Mesendoderm (in vitro differentiated cells): ENCODE data around the gene CABLES1.

Experiments used
- DNase-seq: peaks from one replicate; pipeline ENCODE4 v3.0.0; 2013
- H2AK5ac ChIP-seq: 2 replicates; pipeline ENCODE4 v1.6.1; 2013; ENCODE audit warnings: low read length, inconsistent platforms
- H2BK120ac ChIP-seq: 2 replicates; pipeline ENCODE4 v1.6.1; 2013; ENCODE audit warnings: low read depth, mild to moderate bottlenecking, low read length, moderate library complexity, mixed read lengths
- H2BK15ac ChIP-seq: replicated peaks from 2 replicates; pipeline ENCODE4 v1.6.1; 2013; ENCODE audit warnings: low read depth, mild to moderate bottlenecking, moderate library complexity
- H2BK5ac ChIP-seq: 2 replicates; pipeline ENCODE4 v1.6.1; 2013; ENCODE audit warnings: low read length, inconsistent platforms
- H3K18ac ChIP-seq: 2 replicates; pipeline ENCODE4 v1.6.1; 2013; ENCODE audit warnings: mild to moderate bottlenecking, low read length, mixed read lengths
- H3K23ac ChIP-seq: one replicate; pipeline ENCODE4 v1.6.1; 2013; ENCODE audit warnings: low read length
- H3K27ac ChIP-seq: 2 replicates; pipeline ENCODE4 v1.5.1; 2013; ENCODE audit warnings: low read depth, mild to moderate bottlenecking, inconsistent platforms, low read length, moderate library complexity
- H3K27me3 ChIP-seq: 2 replicates; pipeline ENCODE4 v1.6.1; 2013; ENCODE audit warnings: low read length, control low read depth, mild to moderate bottlenecking, inconsistent platforms; ENCODE audit not compliant: insufficient read depth, poor library complexity
- H3K36me3 ChIP-seq: 2 replicates; pipeline ENCODE4 v1.6.1; 2013; ENCODE audit warnings: low read length, inconsistent platforms; ENCODE audit not compliant: control insufficient read depth, insufficient read depth
- H3K4ac ChIP-seq: one replicate; pipeline ENCODE4 v1.6.1; 2013; ENCODE audit warnings: low read depth, mild to moderate bottlenecking, low read length, moderate library complexity
- H3K4me1 ChIP-seq: 2 replicates; pipeline ENCODE4 v1.6.1; 2013; ENCODE audit warnings: low read depth, low read length, inconsistent platforms; ENCODE audit not compliant: control insufficient read depth
- H3K4me2 ChIP-seq: 2 replicates; pipeline ENCODE4 v1.6.1; 2013; ENCODE audit warnings: low read length
- H3K4me3 ChIP-seq: 2 replicates; pipeline ENCODE4 v1.5.1; 2013; ENCODE audit warnings: mild to moderate bottlenecking, low read length
- H3K56ac ChIP-seq: one replicate; pipeline ENCODE4 v1.6.1; 2013; ENCODE audit warnings: low read length
- H3K79me1 ChIP-seq: 2 replicates; pipeline ENCODE4 v1.6.1; 2013; ENCODE audit warnings: low read length, inconsistent platforms
- H3K79me2 ChIP-seq: 2 replicates; pipeline ENCODE4 v1.6.1; 2013; ENCODE audit warnings: mild to moderate bottlenecking, low read length; ENCODE audit not compliant: control insufficient read depth, insufficient read depth
- H3K9ac ChIP-seq: 2 replicates; pipeline ENCODE4 v1.6.1; 2013; ENCODE audit warnings: low read length, inconsistent platforms
- H4K5ac ChIP-seq: one replicate; pipeline ENCODE4 v1.6.1; 2013; ENCODE audit warnings: low read length
- H4K8ac ChIP-seq: one replicate; pipeline ENCODE4 v1.6.1; 2013; ENCODE audit warnings: low read depth, mild to moderate bottlenecking, control low read depth, low read length, moderate library complexity
- whole genome bisulfite sequencing: extraction: QIAGEN DNeasy Blood & Tissue Kit; methylation state at CpG from one replicate; pipeline ENCODE4 v1.1.7; 2013; ENCODE audit warnings: low lambda C conversion rate, missing lambda C conversion rate; ENCODE audit not compliant: insufficient coverage; ENCODE audit errors: extremely low coverage; 5-methylcytosine and 5-hydroxymethylcytosine counted together

CABLES1 gene

GRCh38 chr18:23291456-23292205 is 156.3 kb downstream of the CABLES1 start:
- Histone ChIP-seq H3K27ac (no peak overlapping the region), H4K5ac (no peak overlapping the region), H3K4me3 (no peak overlapping the region), H4K8ac (no peak overlapping the region), H3K9ac (no peak overlapping the region), H3K4ac (peak overlapping the region; percentile 57), H2BK120ac (no peak overlapping the region), H2BK15ac (no peak overlapping the region), H3K56ac (peak overlapping the region; percentile 81), H3K18ac (peak overlapping the region; percentile 15), H3K79me2 (no peaks in the 10 kb centered on the region), H3K36me3 (no peaks in the 10 kb centered on the region), H3K4me2 (no peak overlapping the region), H2AK5ac (peak overlapping the region; percentile 40), H3K4me1 (peaks cover 7% of the 10 kb centered on the region), H3K23ac (no peak overlapping the region), H2BK5ac (peak overlapping the region; percentile 12), H3K27me3 (no peaks in the 10 kb centered on the region), H3K79me1 (no peaks in the 10 kb centered on the region)
- no CpG with 5 or more reads among the region's 4 CpGs for WGBS
- DNase-seq = no peak

DNA sequence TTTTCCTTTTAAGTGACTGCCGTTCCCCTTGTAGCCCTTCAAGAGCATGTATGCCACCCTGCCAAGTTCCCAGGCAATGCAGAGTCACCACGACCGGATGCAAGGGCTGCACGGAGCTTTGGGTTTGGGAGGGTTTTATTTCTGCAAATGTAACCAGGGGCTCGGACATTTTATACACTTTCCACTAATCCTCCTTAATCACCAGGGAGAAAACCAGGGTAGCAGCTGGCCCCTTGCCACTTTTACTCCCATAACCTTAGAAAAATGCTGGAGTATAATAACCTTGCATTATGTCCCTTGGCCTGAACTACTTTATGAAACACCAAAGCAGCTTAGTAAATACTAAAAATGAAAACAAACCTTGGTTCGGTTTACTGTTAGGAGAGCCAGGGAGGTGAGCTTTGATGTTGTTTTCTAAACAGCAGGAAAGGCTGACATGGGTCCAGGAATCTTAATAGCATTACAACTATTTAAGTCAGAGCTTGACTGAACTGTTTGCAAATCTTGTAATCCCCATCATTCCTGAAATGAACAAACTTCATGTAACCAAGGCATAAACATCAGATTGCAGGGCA is 165.0 kb downstream of the CABLES1 start:
- Histone ChIP-seq H3K18ac (no peak overlapping the region), H3K79me2 (no peaks in the 10 kb centered on the region), H3K4ac (no peak overlapping the region), H4K8ac (no peak overlapping the region), H2AK5ac (no peak overlapping the region), H2BK15ac (no peak overlapping the region), H3K27me3 (no peaks in the 10 kb centered on the region), H3K4me2 (no peak overlapping the region), H3K27ac (no peak overlapping the region), H2BK5ac (no peak overlapping the region), H3K4me3 (no peak overlapping the region), H3K23ac (no peak overlapping the region), H4K5ac (no peak overlapping the region), H2BK120ac (no peak overlapping the region), H3K4me1 (no peaks in the 10 kb centered on the region), H3K79me1 (no peaks in the 10 kb centered on the region), H3K56ac (no peak overlapping the region), H3K9ac (no peak overlapping the region), H3K36me3 (no peaks in the 10 kb centered on the region)
- DNase-seq = no peak
- WGBS = no CpG with 5 or more reads among the region's 6 CpGs

DNA sequence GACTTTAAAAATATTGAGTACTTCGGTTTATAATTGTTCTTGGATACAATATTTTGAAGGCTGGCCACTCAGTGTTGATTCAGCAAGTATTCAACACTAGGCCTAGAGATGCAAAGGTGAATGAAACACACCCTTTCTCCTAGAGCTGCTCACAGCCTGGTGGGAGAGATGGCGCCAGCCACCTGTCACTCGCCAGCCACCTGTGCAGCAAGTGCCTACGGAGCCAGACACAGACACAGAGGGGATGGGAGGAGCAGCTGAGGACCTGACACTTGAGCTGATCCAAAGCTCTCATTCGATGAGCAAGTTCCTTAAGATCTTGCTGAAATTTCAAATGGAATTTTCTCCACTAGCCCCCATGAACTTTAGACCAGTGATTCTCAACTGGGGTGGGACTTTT is 166.7 kb downstream of the CABLES1 start:
- no peaks in the 10 kb centered on the region for H3K79me2 ChIP-seq
- no peaks in the 10 kb centered on the region for H3K4me1 ChIP-seq
- H3K18ac ChIP-seq = no peak overlapping the region
- H2AK5ac ChIP-seq = no peak overlapping the region
- no peak overlapping the region for H4K8ac ChIP-seq
- WGBS = no CpG with 5 or more reads among the region's 5 CpGs
- no peaks in the 10 kb centered on the region for H3K27me3 ChIP-seq
- no peak overlapping the region for H2BK120ac ChIP-seq
- no peak overlapping the region for H2BK15ac ChIP-seq
- no peak for DNase-seq
- H3K79me1 ChIP-seq = no peaks in the 10 kb centered on the region
- no peak overlapping the region for H3K9ac ChIP-seq
- H3K4ac ChIP-seq = no peak overlapping the region
- no peak overlapping the region for H3K56ac ChIP-seq
- H3K36me3 ChIP-seq = no peaks in the 10 kb centered on the region
- H3K23ac ChIP-seq = no peak overlapping the region
- no peak overlapping the region for H4K5ac ChIP-seq
- no peak overlapping the region for H3K27ac ChIP-seq
- no peak overlapping the region for H3K4me3 ChIP-seq
- H2BK5ac ChIP-seq = no peak overlapping the region
- H3K4me2 ChIP-seq = no peak overlapping the region

- no peak overlapping the region for H4K8ac ChIP-seq
- H3K4me3 ChIP-seq = no peak overlapping the region
- no peaks in the 10 kb centered on the region for H3K79me1 ChIP-seq
- H3K4me2 ChIP-seq = no peak overlapping the region
- H3K27me3 ChIP-seq = no peaks in the 10 kb centered on the region
- no peak overlapping the region for H2BK15ac ChIP-seq
- H3K9ac ChIP-seq = no peak overlapping the region
- no peak for DNase-seq
- no CpG with 5 or more reads among the region's 3 CpGs for WGBS
- H3K27ac ChIP-seq = no peak overlapping the region
- no peaks in the 10 kb centered on the region for H3K79me2 ChIP-seq
- no peaks in the 10 kb centered on the region for H3K36me3 ChIP-seq
- H3K4ac ChIP-seq = no peak overlapping the region
- H3K23ac ChIP-seq = no peak overlapping the region
- no peak overlapping the region for H2BK120ac ChIP-seq
- H4K5ac ChIP-seq = no peak overlapping the region
- H3K56ac ChIP-seq = no peak overlapping the region
- H3K4me1 ChIP-seq = no peaks in the 10 kb centered on the region
- no peak overlapping the region for H3K18ac ChIP-seq
- no peak overlapping the region for H2AK5ac ChIP-seq
- H2BK5ac ChIP-seq = no peak overlapping the region
Observed at GRCh38 chr18:23302511-23302850, 167.2 kb downstream of the CABLES1 start.

DNA sequence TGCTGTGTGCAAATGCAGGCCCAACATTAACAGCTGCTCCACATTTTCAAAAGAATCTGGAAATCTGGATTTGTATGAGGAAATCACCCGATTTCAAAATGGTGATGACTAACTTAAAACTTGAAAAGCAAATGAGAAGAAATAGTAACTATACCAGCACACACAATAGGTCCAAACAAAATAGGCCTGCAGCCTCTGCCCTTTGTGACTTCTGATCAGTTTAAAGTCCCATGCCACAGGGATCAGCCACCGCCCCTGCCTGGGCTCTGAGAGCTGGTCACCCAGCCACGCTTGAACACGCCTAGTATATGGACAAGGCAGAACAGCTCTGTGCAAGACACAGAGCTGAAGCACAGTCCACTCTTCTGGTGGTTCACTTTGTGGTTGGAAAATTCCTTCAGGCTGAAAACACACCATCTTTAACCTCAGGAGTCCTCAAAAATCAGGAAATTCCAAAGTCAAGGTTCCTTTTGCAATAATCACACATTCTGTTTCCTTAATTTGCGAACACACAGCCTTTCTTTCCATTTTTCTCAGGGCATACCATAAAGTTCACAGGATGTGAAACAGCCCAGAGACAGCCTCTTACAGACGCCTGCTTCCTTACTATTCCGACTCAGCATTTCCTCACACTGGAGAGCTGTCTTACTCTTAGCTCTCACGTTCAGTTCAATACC is 167.7 kb downstream of the CABLES1 start:
- no peak overlapping the region for H3K23ac ChIP-seq
- H3K18ac ChIP-seq = peak overlapping the region; percentile 29
- H3K79me1 ChIP-seq = no peaks in the 10 kb centered on the region
- H4K5ac ChIP-seq = no peak overlapping the region
- H3K4me3 ChIP-seq = no peak overlapping the region
- no peak overlapping the region for H3K56ac ChIP-seq
- no peaks in the 10 kb centered on the region for H3K36me3 ChIP-seq
- H3K4ac ChIP-seq = peak overlapping the region; percentile 72
- no peaks in the 10 kb centered on the region for H3K4me1 ChIP-seq
- H2BK120ac ChIP-seq = no peak overlapping the region
- H3K9ac ChIP-seq = no peak overlapping the region
- no peak overlapping the region for H4K8ac ChIP-seq
- H3K27me3 ChIP-seq = no peaks in the 10 kb centered on the region
- H3K4me2 ChIP-seq = no peak overlapping the region
- no peak overlapping the region for H2AK5ac ChIP-seq
- no peak overlapping the region for H2BK5ac ChIP-seq
- no peaks in the 10 kb centered on the region for H3K79me2 ChIP-seq
- H2BK15ac ChIP-seq = no peak overlapping the region
- no CpG with 5 or more reads among the region's 8 CpGs for WGBS
- no peak overlapping the region for H3K27ac ChIP-seq
- DNase-seq = no peak
